M059J (cell line): Measurements from ENCODE around the gene MON1B. TPM values are rescaled to one million over a fixed set of nuclear protein-coding genes. Genes with fewer than 3 reads are reported as not detected.
"Not testable (repeated sequence)": the region's sequence is repeated elsewhere in the genome, so short reads cannot be mapped to it uniquely, and the experiment has no call there.

Source experiments
- DNase-seq: peaks from one replicate; pipeline ENCODE4 v3.0.0-alpha.2; 2012; ENCODE audit warnings: low read depth
- total RNA-seq: library from RNA; depleted of rRNA; stranded (reverse); fragments of >200 nt; shearing (Covaris generic); gene quantifications from 2 replicates; pipeline ENCODE4 v1.2.3, GENCODE V29; 2014

The MON1B gene
- total RNA-seq, 1 experiment from 2014 or later: 16.3 TPM

- no peak for DNase-seq
Observed at GRCh38 chr16:77197747-77198146, 6.8 kb downstream of the MON1B start.

- DNase-seq: no peak
Observed at GRCh38 chr16:77199211-77199610, 8.2 kb downstream of the MON1B start, which contains the start of gene SYCE1L. Gene SYCE1L, plus strand, starts transcription at chr16:77199408. Its CDS starts 44 bp downstream, at chr16:77199452.

GRCh38 chr16:77206533-77206932, 15.5 kb downstream of the MON1B start:
- DNase-seq: no peak

GRCh38 chr16:77207030-77207429, 16.0 kb downstream of the MON1B start:
- DNase-seq: no peak

- no peak for DNase-seq
Observed at GRCh38 chr16:77208382-77208781, 17.4 kb downstream of the MON1B start.

- peak; percentile 72 for DNase-seq
Observed at GRCh38 chr16:77211880-77212740, 21.1 kb downstream of the MON1B start.

- DNase-seq: peak; percentile 57
Observed at GRCh38 chr16:77212741-77213541, 22.0 kb downstream of the MON1B start.

- peak; percentile 99 for DNase-seq
Observed at GRCh38 chr16:77213542-77214106, 22.6 kb downstream of the MON1B start.

- DNase-seq: peak; percentile 64
Observed at GRCh38 chr16:77214411-77215138, 23.6 kb downstream of the MON1B start.

GRCh38 chr16:77219437-77219836, 28.4 kb downstream of the MON1B start:
- DNase-seq: peak; percentile 38

- no peak for DNase-seq
Observed at GRCh38 chr16:77220427-77220826, 29.4 kb downstream of the MON1B start.

GRCh38 chr16:77221482-77221881, 30.5 kb downstream of the MON1B start:
- DNase-seq: no peak

- peak; percentile 16 for DNase-seq
Observed at GRCh38 chr16:77223184-77223583, 32.2 kb downstream of the MON1B start.

GRCh38 chr16:77225182-77225581, 34.2 kb downstream of the MON1B start:
- DNase-seq: no peak

GRCh38 chr16:77227745-77228144, 36.8 kb downstream of the MON1B start:
- DNase-seq: no peak

- no peak for DNase-seq
Observed at GRCh38 chr16:77231047-77231446, 40.1 kb downstream of the MON1B start.

GRCh38 chr16:77233799-77234519, 43.0 kb downstream of the MON1B start:
- no peak for DNase-seq

GRCh38 chr16:77234611-77235010, 43.6 kb downstream of the MON1B start:
- DNase-seq: peak; percentile 81

- peak; percentile 79 for DNase-seq
Observed at GRCh38 chr16:77236063-77236511, 45.1 kb downstream of the MON1B start.

- peak; percentile 30 for DNase-seq
Observed at GRCh38 chr16:77238593-77238992, 47.6 kb downstream of the MON1B start.

- not testable (repeated sequence) for DNase-seq
Observed at GRCh38 chr16:77242471-77242870, 51.5 kb downstream of the MON1B start.
